Fibroblast of lung (primary cell): ENCODE results near the gene FGGY. TPM values are rescaled to one million over a fixed set of nuclear protein-coding genes. Genes with fewer than 3 reads are reported as not detected.
A peak's percentile ranks its signal among the peaks of the same experiment; 100 is the strongest.

ENCODE experiments used
- DNase-seq, 2 donors: peaks; one replicate each; pipeline versions ENCODE4 v3.0.0 to v3.0.0-alpha.2; 2010; ENCODE audit warnings: low read depth in 2 of 2
- H2AFZ ChIP-seq: 2 replicates; pipeline ENCODE4 v1.5.1; 2012; ENCODE audit warnings: low read length, control low read depth, inconsistent platforms
- H3K27ac ChIP-seq: 2 replicates; pipeline ENCODE4 v1.5.1; 2011; ENCODE audit warnings: low read length, control low read depth; ENCODE audit not compliant: insufficient read depth
- H3K27me3 ChIP-seq: 2 replicates; pipeline ENCODE4 v1.5.1; 2011; ENCODE audit warnings: mild to moderate bottlenecking, low read length; ENCODE audit not compliant: control insufficient read depth, insufficient read depth
- H3K36me3 ChIP-seq: 2 replicates; pipeline ENCODE4 v1.5.1; 2011; ENCODE audit warnings: low read length; ENCODE audit not compliant: control insufficient read depth, insufficient read depth
- H3K4me1 ChIP-seq: 2 replicates; pipeline ENCODE4 v1.5.1; 2011; ENCODE audit warnings: low read length; ENCODE audit not compliant: control insufficient read depth, insufficient read depth; ENCODE audit errors: extremely low read depth
- H3K4me2 ChIP-seq: 2 replicates; pipeline ENCODE4 v1.5.1; 2011; ENCODE audit warnings: low read length, control low read depth; ENCODE audit not compliant: insufficient read depth; ENCODE audit errors: extremely low read depth
- H3K4me3 ChIP-seq, 4 experiments: fragments of 200-600 bp in 1 of 4; sonication (generic) in 1 of 4; replicated peaks in 1 of 4; 2 replicates each; pipeline ENCODE4 v1.5.1; 2011 to 2016; ENCODE audit warnings: low read length in 4 of 4, low read depth in 3 of 4, mild to moderate bottlenecking in 3 of 4, control low read depth in 2 of 4, inconsistent platforms in 1 of 4, mixed read lengths in 1 of 4; ENCODE audit not compliant: insufficient read depth in 1 of 4; ENCODE audit errors: control extremely low read depth in 1 of 4
- H3K79me2 ChIP-seq: 2 replicates; pipeline ENCODE4 v1.5.1; 2012; ENCODE audit warnings: mild to moderate bottlenecking, low read length, inconsistent platforms; ENCODE audit not compliant: control insufficient read depth, insufficient read depth
- H3K9ac ChIP-seq: 2 replicates; pipeline ENCODE4 v1.5.1; 2011; ENCODE audit warnings: mild to moderate bottlenecking, low read length, control low read depth; ENCODE audit not compliant: insufficient read depth
- H3K9me3 ChIP-seq: 2 replicates; pipeline ENCODE4 v1.5.1; 2012; ENCODE audit warnings: low read depth, low read length; ENCODE audit not compliant: control insufficient read depth, insufficient read depth
- H4K20me1 ChIP-seq: 2 replicates; pipeline ENCODE4 v1.5.1; 2011; ENCODE audit warnings: low read length; ENCODE audit not compliant: control insufficient read depth, insufficient read depth; ENCODE audit errors: extremely low read depth
- EZH2 ChIP-seq: IDR thresholded peaks from 2 replicates; pipeline ENCODE4 v1.5.1; 2012; ENCODE audit warnings: low read length, control low read depth, mild to moderate bottlenecking; ENCODE audit errors: missing control alignments
- polyA plus RNA-seq, 2 donors: library from polyadenylated mRNA; depleted of rRNA in 1 of 2; stranded (reverse) in 1 of 2; unstranded in 1 of 2; fragments of >200 nt; gene quantifications; 2 replicates each; pipeline ENCODE4 v1.2.1, GENCODE V29; 2011 to 2012; ENCODE audit warnings: missing spikeins in 1 of 2
- total RNA-seq: library from RNA; depleted of rRNA; stranded (reverse); fragments of >200 nt; gene quantifications from 2 replicates; pipeline ENCODE4 v1.2.1, GENCODE V29; 2014
- TF ChIP-seq, protein P1 (sequence below), 2 donors: IDR thresholded peaks in 1 of 2; conservative IDR thresholded peaks in 1 of 2; 1 replicate in 1 of 2; 2 replicates in 1 of 2; pipeline ENCODE4 v1.5.1; 2011 to 2012; ENCODE audit warnings: low read length in 2 of 2, control low read depth in 1 of 2, inconsistent platforms in 1 of 2, low read depth in 1 of 2, mild to moderate bottlenecking in 1 of 2

FGGY gene
- total and polyA plus RNA-seq, 2 donors (not counting 1 experiment from before 2014, with no cell fraction given), result 9.5 to 32.4 TPM

DNA sequence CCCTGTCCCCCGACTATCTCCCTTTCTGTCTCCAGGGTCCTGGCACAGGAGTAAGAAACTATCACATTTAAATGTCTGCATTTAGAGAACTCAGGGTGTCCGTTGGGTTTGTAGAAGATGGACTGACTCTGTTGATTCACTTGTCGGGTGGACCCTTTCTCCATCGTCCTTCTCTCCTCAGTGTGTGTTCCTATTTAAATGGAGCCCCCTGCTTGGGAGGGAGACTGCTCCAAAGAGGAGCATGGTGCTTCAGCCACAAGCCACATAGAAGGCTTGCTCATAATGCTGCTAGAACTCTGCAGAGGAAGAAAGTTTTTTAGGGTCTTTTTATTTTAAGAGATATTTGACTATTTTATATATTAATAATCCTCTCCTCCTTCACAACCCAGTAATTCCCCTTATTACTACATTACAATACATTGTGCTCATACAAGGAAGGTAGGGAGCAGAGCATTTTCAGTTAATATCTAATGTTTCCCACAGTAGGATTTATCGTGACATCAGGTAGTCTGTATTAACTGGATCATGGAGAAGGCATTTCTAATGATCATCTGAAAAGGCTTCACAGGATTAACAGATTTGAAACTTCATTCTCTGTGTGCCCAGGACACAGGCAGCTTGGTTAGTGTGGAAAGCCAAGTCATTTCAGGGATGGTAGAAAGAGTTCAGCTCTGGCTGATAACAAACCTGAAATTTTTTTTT, 13.8 kb downstream of the FGGY start:
- Histone ChIP-seq H3K9me3 (no peaks in the 10 kb centered on the region), H3K4me2 (no peak overlapping the region), H4K20me1 (no peaks in the 10 kb centered on the region), H3K36me3 (no peaks in the 10 kb centered on the region), H3K9ac (no peak overlapping the region), H3K79me2 (no peaks in the 10 kb centered on the region), H3K4me1 (no peaks in the 10 kb centered on the region), H3K27ac (no peak overlapping the region), H2AFZ (no peak overlapping the region), H3K27me3 (no peaks in the 10 kb centered on the region), H3K4me3 (no peak overlapping the region)
- no peak for TF ChIP-seq EZH2
- TF ChIP-seq, protein P1, sequence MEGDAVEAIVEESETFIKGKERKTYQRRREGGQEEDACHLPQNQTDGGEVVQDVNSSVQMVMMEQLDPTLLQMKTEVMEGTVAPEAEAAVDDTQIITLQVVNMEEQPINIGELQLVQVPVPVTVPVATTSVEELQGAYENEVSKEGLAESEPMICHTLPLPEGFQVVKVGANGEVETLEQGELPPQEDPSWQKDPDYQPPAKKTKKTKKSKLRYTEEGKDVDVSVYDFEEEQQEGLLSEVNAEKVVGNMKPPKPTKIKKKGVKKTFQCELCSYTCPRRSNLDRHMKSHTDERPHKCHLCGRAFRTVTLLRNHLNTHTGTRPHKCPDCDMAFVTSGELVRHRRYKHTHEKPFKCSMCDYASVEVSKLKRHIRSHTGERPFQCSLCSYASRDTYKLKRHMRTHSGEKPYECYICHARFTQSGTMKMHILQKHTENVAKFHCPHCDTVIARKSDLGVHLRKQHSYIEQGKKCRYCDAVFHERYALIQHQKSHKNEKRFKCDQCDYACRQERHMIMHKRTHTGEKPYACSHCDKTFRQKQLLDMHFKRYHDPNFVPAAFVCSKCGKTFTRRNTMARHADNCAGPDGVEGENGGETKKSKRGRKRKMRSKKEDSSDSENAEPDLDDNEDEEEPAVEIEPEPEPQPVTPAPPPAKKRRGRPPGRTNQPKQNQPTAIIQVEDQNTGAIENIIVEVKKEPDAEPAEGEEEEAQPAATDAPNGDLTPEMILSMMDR (conservative IDR thresholded peaks at IDR 0.05 in 1 of 2, IDR thresholded peaks at IDR 0.05 in 1 of 2; ENCODE audit: low read depth in 1 of 2, low read length in 2 of 2), result no peak
- no peak for DNase-seq

DNA sequence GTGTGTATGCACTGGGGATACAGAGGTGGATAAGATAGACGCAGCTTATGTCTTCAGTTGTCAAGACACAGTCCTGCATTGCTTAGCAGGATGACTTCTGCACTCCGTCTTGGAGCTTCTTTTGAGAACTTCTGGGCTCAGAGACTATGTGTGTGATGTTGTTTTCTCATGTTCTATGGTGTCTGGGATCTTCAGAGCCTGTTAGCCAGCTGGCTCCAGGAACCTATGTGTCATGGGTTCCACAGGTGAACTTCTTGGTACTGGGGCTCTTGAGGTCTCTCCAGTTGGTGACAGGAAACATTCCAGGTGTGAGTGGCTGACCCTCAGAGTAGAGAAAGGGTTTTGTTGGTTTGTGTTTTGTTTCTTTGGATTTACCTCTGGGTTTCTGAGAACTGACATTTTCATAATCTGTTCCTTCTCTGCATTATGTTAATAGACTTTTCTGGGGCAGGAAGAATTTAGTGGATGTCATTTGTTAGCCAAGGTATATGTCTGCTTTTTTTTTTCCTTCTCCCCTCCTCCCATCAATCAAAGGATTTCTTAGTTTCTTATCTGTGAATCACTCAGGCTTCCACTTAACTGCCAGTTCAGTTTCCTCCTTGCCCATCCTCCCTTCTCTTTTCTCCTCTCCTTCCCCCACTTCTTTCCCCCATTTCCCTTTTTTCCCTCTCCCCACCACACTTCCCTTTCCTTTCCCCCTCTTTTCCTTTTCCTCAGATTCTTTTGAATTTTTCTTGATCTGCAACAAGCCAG, 18.1 kb downstream of the FGGY start:
- Histone ChIP-seq H3K27me3 (no peaks in the 10 kb centered on the region), H3K4me2 (no peak overlapping the region), H3K4me1 (peaks cover 12% of the 10 kb centered on the region), H3K4me3 (no peak overlapping the region), H3K9ac (no peak overlapping the region), H4K20me1 (no peaks in the 10 kb centered on the region), H3K36me3 (no peaks in the 10 kb centered on the region), H3K9me3 (no peaks in the 10 kb centered on the region), H3K27ac (no peak overlapping the region), H2AFZ (no peak overlapping the region), H3K79me2 (no peaks in the 10 kb centered on the region)
- peak in 1 of 2 donors; percentile 45 for DNase-seq
- no peak for TF ChIP-seq EZH2
- TF ChIP-seq, protein P1 (conservative IDR thresholded peaks at IDR 0.05 in 1 of 2, IDR thresholded peaks at IDR 0.05 in 1 of 2; ENCODE audit: low read depth in 1 of 2, low read length in 2 of 2), result no peak
